ENCODE measurements around the gene CNTN2. TPM values are rescaled to one million over a fixed set of nuclear protein-coding genes. Genes with fewer than 3 reads are reported as not detected.

The CNTN2 gene
- polyA plus RNA-seq, 1 donor from 2014 or later: 3.2 TPM

GRCh38 chr1:205003358-205004131, 39.5 kb upstream of the CNTN2 start:
- H3K4me3 ChIP-seq (ENCODE audit: low read length): no peak overlapping the region
- H3K9me3 ChIP-seq (ENCODE audit: low read length): no peaks in the 10 kb centered on the region
- H3K4me2 ChIP-seq (ENCODE audit: low read length): no peak overlapping the region
- H3K9me2 ChIP-seq (ENCODE audit: insufficient read depth, low read length): no peaks in the 10 kb centered on the region
- no peak overlapping the region for H3K9ac ChIP-seq (ENCODE audit: low read length)
- no peak overlapping the region for H2AFZ ChIP-seq (ENCODE audit: low read depth, low read length)
- H3F3A ChIP-seq (ENCODE audit: insufficient read depth, low read length, poor library complexity, severe bottlenecking): no peaks in the 10 kb centered on the region
- H3K27ac ChIP-seq (ENCODE audit: low read length): no peak overlapping the region
- H3K36me3 ChIP-seq (ENCODE audit: insufficient read depth, low read length): peaks cover 15% of the 10 kb centered on the region
- no peak for TF ChIP-seq TAF1 (IDR thresholded peaks at IDR 0.05; ENCODE audit: low read depth)
- no peak for TF ChIP-seq MXI1 (conservative IDR thresholded peaks at IDR 0.05; ENCODE audit: poor library complexity, severe bottlenecking)
- no peak for TF ChIP-seq EZH2 (IDR thresholded peaks at IDR 0.05; ENCODE audit: borderline replicate concordance, insufficient read depth, low read length, poor library complexity, severe bottlenecking)
- no peaks in the 10 kb centered on the region for H3K27me3 ChIP-seq (ENCODE audit: insufficient read depth, low read depth, low read length)
- H3K79me2 ChIP-seq (replicated peaks; ENCODE audit: insufficient read depth, low read length): no peaks in the 10 kb centered on the region
- H4K20me1 ChIP-seq (ENCODE audit: insufficient read depth): no peaks in the 10 kb centered on the region

DNA sequence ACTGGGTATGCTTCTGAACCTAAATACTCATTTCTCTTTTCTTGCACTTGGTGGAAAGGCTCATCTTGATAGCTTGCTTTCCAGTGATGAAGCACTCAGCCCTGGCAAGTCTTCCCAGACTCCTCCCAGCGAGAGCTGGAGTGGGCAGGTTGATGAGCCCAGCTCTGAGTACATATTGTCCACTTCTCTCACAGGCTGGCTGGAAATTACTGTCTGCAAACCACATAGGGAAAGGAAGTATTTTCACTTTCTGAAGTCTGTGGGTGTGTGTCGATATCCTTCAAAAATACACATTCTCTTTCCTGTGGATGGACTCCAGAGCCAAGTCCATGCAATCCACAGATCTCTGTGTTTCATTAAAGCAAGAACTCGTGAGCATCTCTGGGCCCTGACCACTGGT, 38.7 kb upstream of the CNTN2 start:
- Histone ChIP-seq H3K9me3 (ENCODE audit: low read length) (no peaks in the 10 kb centered on the region), H3K36me3 (ENCODE audit: insufficient read depth, low read length) (peaks cover 15% of the 10 kb centered on the region), H3K79me2 (replicated peaks; ENCODE audit: insufficient read depth, low read length) (no peaks in the 10 kb centered on the region), H3K4me2 (ENCODE audit: low read length) (no peak overlapping the region), H4K20me1 (ENCODE audit: insufficient read depth) (no peaks in the 10 kb centered on the region), H3K27ac (ENCODE audit: low read length) (no peak overlapping the region), H3K9ac (ENCODE audit: low read length) (no peak overlapping the region), H3K9me2 (ENCODE audit: insufficient read depth, low read length) (no peaks in the 10 kb centered on the region), H2AFZ (ENCODE audit: low read depth, low read length) (no peak overlapping the region), H3K4me3 (ENCODE audit: low read length) (no peak overlapping the region), H3F3A (ENCODE audit: insufficient read depth, low read length, poor library complexity, severe bottlenecking) (no peaks in the 10 kb centered on the region), H3K27me3 (ENCODE audit: insufficient read depth, low read depth, low read length) (no peaks in the 10 kb centered on the region)
- TF ChIP-seq REST (IDR thresholded peaks at IDR 0.05; ENCODE audit: borderline replicate concordance) (no peak), SMC3 (conservative IDR thresholded peaks at IDR 0.05; ENCODE audit: poor library complexity) (no peak)

DNA sequence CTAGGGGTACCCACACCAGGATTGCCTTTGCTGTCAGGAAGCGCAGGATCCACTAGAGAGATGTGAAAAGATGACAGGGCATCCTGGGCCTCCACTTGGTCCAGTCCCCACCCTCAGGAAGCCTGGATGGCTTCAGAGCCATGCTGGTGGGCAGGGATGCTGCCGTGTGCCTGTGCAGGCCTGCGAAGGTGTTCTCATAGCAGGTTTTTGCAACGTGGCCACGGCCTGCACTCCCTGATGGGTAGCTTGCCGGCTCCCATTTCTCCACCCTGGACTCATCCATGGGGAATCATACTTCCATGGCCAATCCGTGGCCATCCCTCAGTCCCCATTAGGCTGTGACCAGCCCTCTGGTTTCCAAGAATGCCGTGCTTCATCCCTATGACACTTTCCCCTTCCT, 34.1 kb upstream of the CNTN2 start:
- no peak overlapping the region for H3K27ac ChIP-seq (ENCODE audit: low read length)
- TF ChIP-seq REST (IDR thresholded peaks at IDR 0.05; ENCODE audit: borderline replicate concordance) (no peak), EP300 (conservative IDR thresholded peaks at IDR 0.05; ENCODE audit: poor library complexity, severe bottlenecking) (no peak)
- H3K9ac ChIP-seq (ENCODE audit: low read length): no peak overlapping the region

More for the DNA sequence above, 34.1 kb upstream of the CNTN2 start:
- Histone ChIP-seq H3K79me2 (replicated peaks; ENCODE audit: insufficient read depth, low read length) (no peaks in the 10 kb centered on the region), H3K4me3 (ENCODE audit: low read length) (no peak overlapping the region), H4K20me1 (ENCODE audit: insufficient read depth) (no peaks in the 10 kb centered on the region), H3K9me3 (ENCODE audit: low read length) (no peaks in the 10 kb centered on the region), H3F3A (ENCODE audit: insufficient read depth, low read length, poor library complexity, severe bottlenecking) (no peaks in the 10 kb centered on the region), H3K9me2 (ENCODE audit: insufficient read depth, low read length) (no peaks in the 10 kb centered on the region), H3K36me3 (ENCODE audit: insufficient read depth, low read length) (peaks cover 8% of the 10 kb centered on the region), H3K4me2 (ENCODE audit: low read length) (no peak overlapping the region), H2AFZ (ENCODE audit: low read depth, low read length) (no peak overlapping the region), H3K27me3 (ENCODE audit: insufficient read depth, low read depth, low read length) (no peaks in the 10 kb centered on the region)

Measured in neural cell (in vitro differentiated cells).